Measurements from ENCODE around the gene PRSS37. TPM values are rescaled to one million over a fixed set of nuclear protein-coding genes. Genes with fewer than 3 reads are reported as not detected.

Gene PRSS37
- polyA plus RNA-seq, 4 donors: 0.14 to 1.0 (median 0.35) TPM

GRCh38 chr7:141789917-141790316 lies 51.4 kb downstream of the PRSS37 start, which contains the start of gene TAS2R5:
TSS of gene TAS2R5 (plus strand) at chr7:141790217. CDS start at chr7:141790362, 145 bp downstream.
- no peak for DNase-seq (ENCODE audit: low read depth in 4 of 4, low spot score in 3 of 4)

- no peak for DNase-seq (ENCODE audit: low read depth in 4 of 4, low spot score in 3 of 4)
Measured at GRCh38 chr7:141788296-141788695, 53.0 kb downstream of the PRSS37 start.

Other genes with a start within 250 kb of the PRSS37 start
- 10 to 100 TPM; 11.4 to 30.4 (median 28.1) TPM for gene DENND11, start 139.3 kb downstream of the PRSS37 start, polyA plus RNA-seq (ENCODE audit: insufficient read length in 4 of 4)
- under 1 TPM; 0.19 to 0.60 (median 0.32) TPM for gene WEE2, start 133.1 kb downstream of the PRSS37 start, polyA plus RNA-seq (ENCODE audit: insufficient read length in 4 of 4)
- 100 to 1,000 TPM; 114 to 159 (median 130) TPM for gene SSBP1, start 103.1 kb downstream of the PRSS37 start, polyA plus RNA-seq (ENCODE audit: insufficient read length in 4 of 4)
- 1 to 10 TPM in 1 of 4 donors, under 1 TPM in 3; 0.40 to 1.1 (median 0.85) TPM for gene TAS2R3, start 77.4 kb downstream of the PRSS37 start, polyA plus RNA-seq (ENCODE audit: insufficient read length in 4 of 4)
- 1 to 10 TPM; 1.2 to 5.7 (median 1.6) TPM for gene TAS2R4, start 64.8 kb downstream of the PRSS37 start, polyA plus RNA-seq (ENCODE audit: insufficient read length in 4 of 4)
- 1 to 10 TPM; 1.7 to 9.3 (median 3.5) TPM for gene TAS2R5, start 51.3 kb downstream of the PRSS37 start, polyA plus RNA-seq (ENCODE audit: insufficient read length in 4 of 4)
- gene OR9A4, start 74.9 kb upstream of the PRSS37 start, polyA plus RNA-seq (ENCODE audit: insufficient read length in 4 of 4): not detected
- gene CLEC5A, start 105.5 kb upstream of the PRSS37 start, polyA plus RNA-seq (ENCODE audit: insufficient read length in 4 of 4): under 1 TPM; 0.21 to 0.67 (median 0.57) TPM
- under 1 TPM in 1 of 4 donors, not detected in 3; 0.15 TPM for gene TAS2R38, start 132.3 kb upstream of the PRSS37 start, polyA plus RNA-seq (ENCODE audit: insufficient read length in 4 of 4)
- 10 to 100 TPM in 2 of 4 donors, 1 to 10 TPM in 2; 1.2 to 22.4 (median 12.7) TPM for gene MGAM, start 154.4 kb upstream of the PRSS37 start, polyA plus RNA-seq (ENCODE audit: insufficient read length in 4 of 4)